Suprapubic skin (tissue), 4 donors: Measurements from ENCODE around the gene SEMA3A. TPM values are rescaled to one million over a fixed set of nuclear protein-coding genes. Genes with fewer than 3 reads are reported as not detected.

Source experiments
- DNase-seq, 2 donors: peaks; one replicate each; pipeline ENCODE4 v3.0.0-alpha.2; 2019; ENCODE audit warnings: low spot score in 2 of 2
- H3K27ac ChIP-seq: fragments of 200-600 bp; sonication (generic); one replicate; pipeline ENCODE4 v1.5.1; 2019
- H3K27me3 ChIP-seq: fragments of 200-600 bp; sonication (generic); one replicate; pipeline ENCODE4 v1.5.1; 2019
- H3K36me3 ChIP-seq: fragments of 200-600 bp; sonication (generic); one replicate; pipeline ENCODE4 v1.5.1; 2019
- H3K4me1 ChIP-seq: fragments of 200-600 bp; sonication (generic); one replicate; pipeline ENCODE4 v1.5.1; 2019
- H3K4me3 ChIP-seq: fragments of 200-600 bp; sonication (generic); one replicate; pipeline ENCODE4 v1.5.1; 2019; ENCODE audit warnings: mild to moderate bottlenecking
- H3K9me3 ChIP-seq: fragments of 200-600 bp; sonication (generic); one replicate; pipeline ENCODE4 v1.5.1; 2019
- CTCF ChIP-seq, 2 donors: fragments of 200-600 bp in 1 of 2; fragments of 450-650 bp in 1 of 2; sonication (generic) in 1 of 2; IDR thresholded peaks; one replicate each; pipeline ENCODE4 v1.5.1; 2016 to 2019; ENCODE audit warnings: antibody characterized with exemption in 2 of 2, mild to moderate bottlenecking in 1 of 2, moderate library complexity in 1 of 2
- EP300 ChIP-seq: sonication (generic); formaldehyde crosslinking; IDR thresholded peaks from one replicate; pipeline ENCODE4 v1.6.1; 2017; ENCODE audit warnings: antibody characterized with exemption
- POLR2A ChIP-seq, 2 donors: fragments of 450-650 bp; IDR thresholded peaks; one replicate each; pipeline ENCODE4 v1.6.1; 2017; ENCODE audit warnings: antibody characterized with exemption in 2 of 2, mild to moderate bottlenecking in 2 of 2, moderate library complexity in 2 of 2
- POLR2AphosphoS5 ChIP-seq, 3 donors: sonication (generic); formaldehyde crosslinking; IDR thresholded peaks; one replicate each; pipeline ENCODE4 v1.6.1; 2017; ENCODE audit warnings: antibody characterized with exemption in 3 of 3
- WGBS: methylation state at CpG from one replicate; pipeline ENCODE4 v1.1.5; 2018; 5-methylcytosine and 5-hydroxymethylcytosine counted together
- total RNA-seq, 4 donors: library from RNA; depleted of rRNA; stranded (reverse); fragments of >200 nt; gene quantifications; one replicate each; pipeline ENCODE4 v1.1.0, GENCODE V29; 2016

The SEMA3A gene
- total RNA-seq, 4 donors from 2014 or later = 1.1 to 7.3 (median 3.2) TPM

GRCh38 chr7:83987764-83988163, 206.8 kb downstream of the SEMA3A start:
- H3K4me1 ChIP-seq = no peaks in the 10 kb centered on the region
- no peaks in the 10 kb centered on the region for H3K9me3 ChIP-seq
- 43% methylated on average over 1 of the region's 1 CpG for WGBS
- DNase-seq = no peak
- H3K36me3 ChIP-seq = no peaks in the 10 kb centered on the region
- no peak overlapping the region for H3K27ac ChIP-seq
- TF ChIP-seq POLR2A (IDR thresholded peaks at IDR 0.05) = no peak
- TF ChIP-seq CTCF (IDR thresholded peaks at IDR 0.05) = no peak
- TF ChIP-seq POLR2AphosphoS5 (IDR thresholded peaks at IDR 0.05) = no peak
- no peak for TF ChIP-seq EP300
- no peak overlapping the region for H3K4me3 ChIP-seq
- no peaks in the 10 kb centered on the region for H3K27me3 ChIP-seq

- Histone ChIP-seq H3K9me3 (no peaks in the 10 kb centered on the region), H3K27me3 (no peaks in the 10 kb centered on the region), H3K36me3 (no peaks in the 10 kb centered on the region), H3K27ac (no peak overlapping the region), H3K4me1 (no peaks in the 10 kb centered on the region), H3K4me3 (no peak overlapping the region)
- WGBS = 96% methylated on average over 5 of the region's 5 CpGs
- TF ChIP-seq POLR2A (IDR thresholded peaks at IDR 0.05) (no peak), EP300 (no peak), POLR2AphosphoS5 (IDR thresholded peaks at IDR 0.05) (no peak), CTCF (IDR thresholded peaks at IDR 0.05) (no peak)
- DNase-seq = no peak
Measured at GRCh38 chr7:83985821-83986220, 208.8 kb downstream of the SEMA3A start.

GRCh38 chr7:83984591-83984990, 210.0 kb downstream of the SEMA3A start:
- no peak for TF ChIP-seq POLR2AphosphoS5 (IDR thresholded peaks at IDR 0.05)
- TF ChIP-seq CTCF (IDR thresholded peaks at IDR 0.05) = no peak
- no peak for TF ChIP-seq POLR2A (IDR thresholded peaks at IDR 0.05)
- no peak for TF ChIP-seq EP300
- Histone ChIP-seq H3K36me3 (no peaks in the 10 kb centered on the region), H3K9me3 (no peaks in the 10 kb centered on the region), H3K4me3 (no peak overlapping the region), H3K27me3 (no peaks in the 10 kb centered on the region), H3K4me1 (no peaks in the 10 kb centered on the region), H3K27ac (no peak overlapping the region)
- DNase-seq = no peak

- 26% methylated on average over 4 of the region's 4 CpGs for WGBS
- no peak for DNase-seq
- Histone ChIP-seq H3K27me3 (no peaks in the 10 kb centered on the region), H3K4me1 (no peaks in the 10 kb centered on the region), H3K27ac (no peak overlapping the region), H3K36me3 (no peaks in the 10 kb centered on the region), H3K9me3 (no peaks in the 10 kb centered on the region), H3K4me3 (no peak overlapping the region)
- no peak for TF ChIP-seq POLR2A (IDR thresholded peaks at IDR 0.05)
Measured at GRCh38 chr7:83984076-83984475, 210.5 kb downstream of the SEMA3A start.

- TF ChIP-seq CTCF (IDR thresholded peaks at IDR 0.05) (no peak), POLR2AphosphoS5 (IDR thresholded peaks at IDR 0.05) (no peak), EP300 (no peak), POLR2A (IDR thresholded peaks at IDR 0.05) (no peak)
- DNase-seq = no peak
- H3K27ac ChIP-seq = no peak overlapping the region
- no peak overlapping the region for H3K4me3 ChIP-seq
- no peaks in the 10 kb centered on the region for H3K9me3 ChIP-seq
- H3K36me3 ChIP-seq = no peaks in the 10 kb centered on the region
- H3K27me3 ChIP-seq = no peaks in the 10 kb centered on the region
- 46% methylated on average over 1 of the region's 1 CpG for WGBS
- H3K4me1 ChIP-seq = no peaks in the 10 kb centered on the region
Measured at GRCh38 chr7:83983606-83984005, 211.0 kb downstream of the SEMA3A start.

GRCh38 chr7:83976302-83976701, 218.3 kb downstream of the SEMA3A start:
- no peaks in the 10 kb centered on the region for H3K36me3 ChIP-seq
- H3K27ac ChIP-seq = no peak overlapping the region
- no peak overlapping the region for H3K4me3 ChIP-seq
- H3K9me3 ChIP-seq = no peaks in the 10 kb centered on the region
- TF ChIP-seq POLR2AphosphoS5 (IDR thresholded peaks at IDR 0.05) = no peak
- peak; percentile 40 for TF ChIP-seq CTCF (IDR thresholded peaks at IDR 0.05)
- no peaks in the 10 kb centered on the region for H3K27me3 ChIP-seq
- no peaks in the 10 kb centered on the region for H3K4me1 ChIP-seq
- no peak for DNase-seq
